Peyer's patch (tissue), 4 donors: ENCODE measurements around the gene CCKAR. TPM values are rescaled to one million over a fixed set of nuclear protein-coding genes. Genes with fewer than 3 reads are reported as not detected.

Experiments
- DNase-seq, 3 donors: peaks; one replicate each; pipeline ENCODE4 v3.0.0-alpha.2; 2017 to 2019
- H3K27ac ChIP-seq, 4 donors: fragments of 200-600 bp; sonication (generic); one replicate each; pipeline ENCODE4 v1.5.1; 2016 to 2019
- H3K27me3 ChIP-seq, 2 donors: fragments of 200-600 bp; sonication (generic); one replicate each; pipeline ENCODE4 v1.5.1; 2019
- H3K36me3 ChIP-seq, 3 donors: fragments of 200-600 bp; sonication (generic); one replicate each; pipeline ENCODE4 v1.5.1; 2016 to 2019
- H3K4me1 ChIP-seq, 4 donors: fragments of 200-600 bp; sonication (generic); one replicate each; pipeline ENCODE4 v1.5.1; 2016 to 2019
- H3K4me3 ChIP-seq, 4 donors: fragments of 200-600 bp; sonication (generic); 1 replicate in 3 of 4; 2 replicates in 1 of 4; pipeline ENCODE4 v1.5.1; 2016 to 2019; ENCODE audit warnings: mild to moderate bottlenecking in 1 of 4
- H3K9me3 ChIP-seq, 4 donors: fragments of 200-600 bp; sonication (generic); one replicate each; pipeline ENCODE4 v1.5.1; 2016 to 2019; ENCODE audit warnings: mild to moderate bottlenecking in 1 of 4
- CTCF ChIP-seq, 6 experiments: fragments of 450-650 bp in 4 of 6; fragments of 200-600 bp in 2 of 6; sonication (generic) in 1 of 6; IDR thresholded peaks; one replicate each; pipeline ENCODE4 v1.5.1; 2017 to 2019; ENCODE audit warnings: antibody characterized with exemption in 6 of 6, mild to moderate bottlenecking in 3 of 6, moderate library complexity in 1 of 6
- POLR2A ChIP-seq, 2 donors: fragments of 450-650 bp; IDR thresholded peaks; one replicate each; pipeline ENCODE4 v1.5.1; 2017; ENCODE audit warnings: antibody characterized with exemption in 2 of 2, mild to moderate bottlenecking in 2 of 2, moderate library complexity in 2 of 2
- total RNA-seq, 4 donors: library from RNA; depleted of rRNA; stranded (reverse); fragments of >200 nt; gene quantifications; one replicate each; pipeline ENCODE4 v1.1.0, GENCODE V29; 2016

The CCKAR gene
- not detected for total RNA-seq

GRCh38 chr4:26490111-26490959 is at the start of gene CCKAR:
CCKAR (minus strand) TSS chr4:26490484; CDS start chr4:26490267, 217 bp downstream.
- Histone ChIP-seq H3K36me3 (no peaks in the 10 kb centered on the region), H3K4me1 (no peaks in the 10 kb centered on the region), H3K27me3 (no peaks in the 10 kb centered on the region), H3K27ac (no peak within 1 kb of the TSS), H3K9me3 (no peaks in the 10 kb centered on the region), H3K4me3 (no peak within 1 kb of the TSS)
- DNase-seq: no peak
- TF ChIP-seq POLR2A (IDR thresholded peaks at IDR 0.05): no peak
- no peak for TF ChIP-seq CTCF (IDR thresholded peaks at IDR 0.05)

GRCh38 chr4:26533685-26534084 is 43.4 kb upstream of the CCKAR start:
- no peak for TF ChIP-seq POLR2A (IDR thresholded peaks at IDR 0.05)
- TF ChIP-seq CTCF (IDR thresholded peaks at IDR 0.05): no peak
- Histone ChIP-seq H3K4me3 (no peak overlapping the region), H3K27me3 (no peaks in the 10 kb centered on the region), H3K36me3 (no peaks in the 10 kb centered on the region), H3K27ac (no peak overlapping the region), H3K4me1 (no peaks in the 10 kb centered on the region), H3K9me3 (peaks cover 0 to 6% (median 0%) of the 10 kb centered on the region in 4 donors)
- no peak for DNase-seq

- TF ChIP-seq POLR2A (IDR thresholded peaks at IDR 0.05) (no peak), CTCF (IDR thresholded peaks at IDR 0.05) (no peak)
- Histone ChIP-seq H3K4me1 (no peaks in the 10 kb centered on the region), H3K27me3 (no peaks in the 10 kb centered on the region), H3K4me3 (no peak overlapping the region), H3K27ac (no peak overlapping the region), H3K9me3 (peaks cover 0 to 6% (median 0%) of the 10 kb centered on the region in 4 donors), H3K36me3 (no peaks in the 10 kb centered on the region)
- DNase-seq: no peak
Observed at GRCh38 chr4:26531491-26532116, 41.3 kb upstream of the CCKAR start.

GRCh38 chr4:26530099-26530498 is 39.8 kb upstream of the CCKAR start:
- TF ChIP-seq POLR2A (IDR thresholded peaks at IDR 0.05) (no peak), CTCF (IDR thresholded peaks at IDR 0.05) (no peak)
- Histone ChIP-seq H3K36me3 (no peaks in the 10 kb centered on the region), H3K27ac (no peak overlapping the region), H3K9me3 (peaks cover 0 to 6% (median 0%) of the 10 kb centered on the region in 4 donors), H3K27me3 (no peaks in the 10 kb centered on the region), H3K4me1 (no peaks in the 10 kb centered on the region), H3K4me3 (no peak overlapping the region)
- DNase-seq: no peak

- DNase-seq: no peak
- Histone ChIP-seq H3K27ac (no peak overlapping the region), H3K4me1 (no peaks in the 10 kb centered on the region), H3K4me3 (no peak overlapping the region), H3K36me3 (no peaks in the 10 kb centered on the region), H3K27me3 (no peaks in the 10 kb centered on the region), H3K9me3 (peaks cover 0 to 6% (median 0%) of the 10 kb centered on the region in 4 donors)
- no peak for TF ChIP-seq POLR2A (IDR thresholded peaks at IDR 0.05)
- no peak for TF ChIP-seq CTCF (IDR thresholded peaks at IDR 0.05)
Observed at GRCh38 chr4:26529479-26529878, 39.2 kb upstream of the CCKAR start.
